ENCODE measurements around the gene TCTA.

The TCTA gene

DNA sequence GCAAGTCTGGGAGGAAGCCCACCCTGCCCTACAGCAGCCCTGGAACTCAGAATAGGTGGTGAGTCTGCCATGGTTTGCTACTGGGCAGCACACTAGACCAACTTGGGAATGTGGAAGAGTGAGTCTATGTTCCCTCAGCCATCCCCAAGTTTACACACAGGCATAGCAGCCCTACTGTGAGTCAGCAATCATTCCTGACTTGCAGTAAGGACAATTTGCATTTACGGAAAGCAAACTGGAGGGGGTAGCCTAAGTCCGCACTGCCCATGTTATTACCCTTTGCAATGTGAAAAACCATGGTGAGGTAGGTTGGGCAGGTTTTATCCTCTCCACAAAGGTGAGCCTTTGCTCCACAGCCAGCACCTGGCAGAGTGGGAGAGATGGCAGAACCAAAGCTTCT is 4.6 kb downstream of the TCTA start:
- no peak overlapping the region for H3K4me3 ChIP-seq (ENCODE audit: low read depth, low read length)
- H3K9me3 ChIP-seq (ENCODE audit: severe bottlenecking): no peaks in the 10 kb centered on the region
- no peak overlapping the region for H3K27ac ChIP-seq
- peaks cover 33% of the 10 kb centered on the region for H3K36me3 ChIP-seq
- H3K27me3 ChIP-seq (ENCODE audit: insufficient read depth, low read depth, severe bottlenecking): no peaks in the 10 kb centered on the region
- TF ChIP-seq, protein P1, sequence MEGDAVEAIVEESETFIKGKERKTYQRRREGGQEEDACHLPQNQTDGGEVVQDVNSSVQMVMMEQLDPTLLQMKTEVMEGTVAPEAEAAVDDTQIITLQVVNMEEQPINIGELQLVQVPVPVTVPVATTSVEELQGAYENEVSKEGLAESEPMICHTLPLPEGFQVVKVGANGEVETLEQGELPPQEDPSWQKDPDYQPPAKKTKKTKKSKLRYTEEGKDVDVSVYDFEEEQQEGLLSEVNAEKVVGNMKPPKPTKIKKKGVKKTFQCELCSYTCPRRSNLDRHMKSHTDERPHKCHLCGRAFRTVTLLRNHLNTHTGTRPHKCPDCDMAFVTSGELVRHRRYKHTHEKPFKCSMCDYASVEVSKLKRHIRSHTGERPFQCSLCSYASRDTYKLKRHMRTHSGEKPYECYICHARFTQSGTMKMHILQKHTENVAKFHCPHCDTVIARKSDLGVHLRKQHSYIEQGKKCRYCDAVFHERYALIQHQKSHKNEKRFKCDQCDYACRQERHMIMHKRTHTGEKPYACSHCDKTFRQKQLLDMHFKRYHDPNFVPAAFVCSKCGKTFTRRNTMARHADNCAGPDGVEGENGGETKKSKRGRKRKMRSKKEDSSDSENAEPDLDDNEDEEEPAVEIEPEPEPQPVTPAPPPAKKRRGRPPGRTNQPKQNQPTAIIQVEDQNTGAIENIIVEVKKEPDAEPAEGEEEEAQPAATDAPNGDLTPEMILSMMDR (IDR thresholded peaks at IDR 0.05; ENCODE audit: low read depth, low read length): no peak
- no peak for DNase-seq

- no peak for DNase-seq
- Histone ChIP-seq H3K27me3 (ENCODE audit: insufficient read depth, low read depth, severe bottlenecking) (no peaks in the 10 kb centered on the region), H3K27ac (no peak overlapping the region), H3K36me3 (peaks cover 33% of the 10 kb centered on the region), H3K4me3 (ENCODE audit: low read depth, low read length) (no peak overlapping the region), H3K9me3 (ENCODE audit: severe bottlenecking) (no peaks in the 10 kb centered on the region)
- TF ChIP-seq, protein P1 (IDR thresholded peaks at IDR 0.05; ENCODE audit: low read depth, low read length): no peak
Observed at GRCh38 chr3:49417516-49418120, 5.4 kb downstream of the TCTA start.

DNA sequence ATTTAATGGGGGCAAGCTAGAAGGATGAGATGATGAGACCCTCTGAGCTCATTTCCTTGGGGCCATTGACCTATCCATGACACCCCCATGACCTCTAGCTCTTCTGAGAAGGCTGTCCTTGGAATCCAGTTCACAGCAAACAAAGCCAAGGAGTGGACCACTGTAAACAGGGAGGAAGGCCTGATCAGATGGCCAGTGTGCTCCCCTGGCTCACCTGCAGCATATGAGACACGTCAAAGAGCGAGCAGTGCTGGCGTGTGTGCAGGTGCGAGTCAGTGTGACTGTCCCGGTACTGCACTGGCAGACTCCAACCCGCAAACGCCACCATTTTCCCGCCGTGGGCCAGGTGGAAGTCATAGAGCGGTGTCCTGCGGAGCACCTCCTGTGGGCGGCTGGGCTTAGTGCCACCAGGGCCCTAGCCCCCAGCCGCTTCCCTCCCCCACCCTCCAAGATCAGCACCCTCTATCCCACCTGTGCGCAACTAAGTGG is 9.7 kb downstream of the TCTA start:
- peaks cover 15% of the 10 kb centered on the region for H3K36me3 ChIP-seq
- no peak for DNase-seq
- H3K27me3 ChIP-seq (ENCODE audit: insufficient read depth, low read depth, severe bottlenecking): no peaks in the 10 kb centered on the region
- no peaks in the 10 kb centered on the region for H3K9me3 ChIP-seq (ENCODE audit: severe bottlenecking)
- H3K27ac ChIP-seq: peak overlapping the region; percentile 73
- TF ChIP-seq, protein P1 (IDR thresholded peaks at IDR 0.05; ENCODE audit: low read depth, low read length): peak; percentile 47; the same call in 1 of the 2 replicates
- H3K4me3 ChIP-seq (ENCODE audit: low read depth, low read length): peak overlapping the region; percentile 67

DNA sequence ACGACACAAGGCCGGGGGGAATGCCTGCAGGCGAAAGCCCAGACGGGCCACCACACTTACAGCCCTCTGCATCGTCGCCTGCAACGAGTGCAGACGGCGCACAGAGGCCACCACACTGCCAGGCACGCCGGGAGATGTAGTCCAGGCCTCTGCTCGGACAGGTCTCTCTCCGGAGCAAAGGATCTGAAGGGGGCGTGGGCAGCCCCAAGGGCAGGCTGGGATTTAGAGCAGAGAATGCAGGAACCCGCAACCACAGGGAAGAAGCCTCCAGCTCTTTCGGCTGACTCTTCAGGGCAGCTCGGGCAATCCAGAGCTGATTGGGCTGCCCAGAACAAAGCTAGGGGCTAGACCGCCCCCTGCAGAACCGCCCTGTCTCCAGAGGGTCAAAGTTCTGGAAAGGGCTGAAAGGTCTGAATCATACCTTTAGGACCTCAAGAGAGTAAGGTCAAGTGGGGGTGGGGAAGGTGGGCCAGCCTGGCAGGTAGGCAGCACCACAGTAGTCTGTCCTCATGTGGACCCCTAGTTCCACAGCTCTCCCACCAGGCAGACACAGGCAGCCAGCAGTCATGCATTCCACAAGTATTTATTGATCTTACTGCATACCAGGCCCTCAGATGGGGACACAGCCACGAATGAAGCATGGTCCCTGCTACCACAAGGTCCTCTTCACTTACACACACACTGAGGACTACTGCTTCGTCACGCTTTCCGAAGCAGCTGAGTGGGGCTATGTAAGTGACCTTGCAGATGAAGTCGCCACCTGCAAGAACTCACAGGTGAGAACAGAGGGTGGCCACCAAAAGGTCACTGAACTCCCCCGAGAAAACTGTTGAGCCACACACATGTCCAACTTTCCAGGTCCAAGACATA is 10.4 kb downstream of the TCTA start, which contains the start of gene AMT:
AMT (minus strand) TSS at position 95 of the 870 bp plus-strand sequence; CDS start at position 72, 23 bp downstream.
- TF ChIP-seq, protein P1 (IDR thresholded peaks at IDR 0.05; ENCODE audit: low read depth, low read length): no peak
- H3K4me3 ChIP-seq (ENCODE audit: low read depth, low read length): peak within 1 kb of the TSS; percentile 67
- H3K27me3 ChIP-seq (ENCODE audit: insufficient read depth, low read depth, severe bottlenecking): no peaks in the 10 kb centered on the region
- H3K36me3 ChIP-seq: peaks cover 10% of the 10 kb centered on the region; the same call in 1 of the 2 replicates
- peak; percentile 89 for DNase-seq
- no peaks in the 10 kb centered on the region for H3K9me3 ChIP-seq (ENCODE audit: severe bottlenecking)
- H3K27ac ChIP-seq: peak within 1 kb of the TSS; percentile 73

DNA sequence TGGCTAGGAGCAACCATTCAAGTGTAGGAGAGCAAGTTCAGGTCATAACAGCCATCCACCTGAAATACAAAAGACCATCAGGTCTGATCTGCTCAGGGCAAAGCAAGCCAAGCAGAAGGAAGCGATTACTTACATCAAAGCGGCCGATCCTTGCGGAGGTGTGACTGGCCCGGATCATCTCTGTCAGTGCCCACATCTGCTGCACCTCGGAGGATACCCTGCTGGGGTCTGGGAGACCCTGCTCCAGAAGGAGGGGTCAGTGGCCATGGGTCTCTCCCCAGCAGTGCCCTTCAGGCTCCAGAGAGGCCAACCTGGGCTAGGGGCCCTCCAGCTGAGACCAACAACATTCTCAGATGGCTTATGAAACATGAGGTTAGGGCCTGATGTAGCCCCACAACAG is 12.6 kb downstream of the TCTA start:
- TF ChIP-seq, protein P1 (IDR thresholded peaks at IDR 0.05; ENCODE audit: low read depth, low read length): no peak
- no peak overlapping the region for H3K4me3 ChIP-seq (ENCODE audit: low read depth, low read length)
- H3K9me3 ChIP-seq (ENCODE audit: severe bottlenecking): no peaks in the 10 kb centered on the region
- H3K27me3 ChIP-seq (ENCODE audit: insufficient read depth, low read depth, severe bottlenecking): no peaks in the 10 kb centered on the region
- H3K27ac ChIP-seq: no peak overlapping the region
- DNase-seq: no peak
- peaks cover 7% of the 10 kb centered on the region; the same call in 1 of the 2 replicates for H3K36me3 ChIP-seq
